ENCODE results near the gene EIF3F. TPM values are rescaled to one million over a fixed set of nuclear protein-coding genes. Genes with fewer than 3 reads are reported as not detected.
A peak's percentile ranks its signal among the peaks of the same experiment; 100 is the strongest.

Gene EIF3F
- polyA plus RNA-seq, 2 of the 4 experiments (the other 2 are of a cell fraction), result 119 to 293 TPM

- Histone ChIP-seq H3K4me1 (no peaks in the 10 kb centered on the region), H3K27ac (no peak overlapping the region), H3K9me3 (0 out of 3 replicates have a peak, but pooled peaks cover 3% of the 10 kb centered on the region), H3K4me3 (no peak overlapping the region), H3K4me2 (no peak overlapping the region)
- ChIA-PET CTCF (no interaction called here), POLR2A (no interaction called here)
- WGBS (ENCODE audit: missing lambda C conversion rate), result under 1% methylated on average over 5 of the region's 5 CpGs
- peak; percentile 82 for TF ChIP-seq MAFK (IDR thresholded peaks at IDR 0.05; ENCODE audit: partially characterized antibody)
- TF ChIP-seq NFE2L2 (conservative IDR thresholded peaks at IDR 0.05; ENCODE audit: low read length), result no peak
- ATAC-seq (no peak), DNase-seq (ENCODE audit: low read depth in 1 of 2, low spot score in 1 of 2) (no peak), FAIRE-seq (no peak)
Observed at GRCh38 chr11:7941146-7941545, 46.0 kb upstream of the EIF3F start.

DNA sequence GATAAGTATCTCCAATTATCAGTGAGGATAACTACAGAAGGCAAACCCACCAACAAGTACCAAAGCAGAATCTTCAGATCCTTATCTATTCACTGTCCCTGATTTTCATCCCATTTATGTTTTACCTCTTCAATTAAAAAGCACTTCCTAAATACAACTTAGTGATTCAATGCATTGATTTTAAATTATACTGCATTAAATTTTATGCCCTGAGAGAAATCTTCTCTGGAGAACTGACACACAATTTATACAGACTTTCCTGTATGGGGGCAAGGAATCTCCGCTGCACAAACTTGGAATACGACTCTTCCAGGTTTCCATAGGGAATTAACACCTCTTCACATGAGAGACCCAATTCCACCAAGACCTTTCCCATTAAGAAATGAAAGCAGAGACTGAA, 45.5 kb upstream of the EIF3F start, which contains the start of gene OR10A3:
Gene OR10A3 (minus strand): TSS at position 101 of the 400 bp plus-strand sequence. CDS start 2,188 bp downstream, outside the sequence.
- ATAC-seq, result no peak
- POLR2A ChIA-PET, result no interaction called here
- H3K4me2 ChIP-seq, result no peak within 1 kb of the TSS
- no peaks in the 10 kb centered on the region for H3K4me1 ChIP-seq
- DNase-seq (ENCODE audit: low read depth in 1 of 2, low spot score in 1 of 2), result no peak
- CTCF ChIA-PET, result no interaction called here
- 0 out of 3 replicates have a peak, but pooled peaks cover 3% of the 10 kb centered on the region for H3K9me3 ChIP-seq
- 4% methylated on average over 2 of the region's 2 CpGs for WGBS (ENCODE audit: missing lambda C conversion rate)
- TF ChIP-seq CHD2 (IDR thresholded peaks at IDR 0.05; ENCODE audit: low read length, partially characterized antibody), result no peak
- TF ChIP-seq CBX8 (IDR thresholded peaks at IDR 0.05), result no peak
- no peak for TF ChIP-seq ZNF302 (CRISPR knock-in tag; IDR thresholded peaks at IDR 0.05)
- no peak for TF ChIP-seq ZSCAN20 (CRISPR knock-in tag; IDR thresholded peaks at IDR 0.05)
- TF ChIP-seq MAZ (IDR thresholded peaks at IDR 0.05; ENCODE audit: borderline replicate concordance, low read depth, low read length), result no peak
- TF ChIP-seq, protein P1, sequence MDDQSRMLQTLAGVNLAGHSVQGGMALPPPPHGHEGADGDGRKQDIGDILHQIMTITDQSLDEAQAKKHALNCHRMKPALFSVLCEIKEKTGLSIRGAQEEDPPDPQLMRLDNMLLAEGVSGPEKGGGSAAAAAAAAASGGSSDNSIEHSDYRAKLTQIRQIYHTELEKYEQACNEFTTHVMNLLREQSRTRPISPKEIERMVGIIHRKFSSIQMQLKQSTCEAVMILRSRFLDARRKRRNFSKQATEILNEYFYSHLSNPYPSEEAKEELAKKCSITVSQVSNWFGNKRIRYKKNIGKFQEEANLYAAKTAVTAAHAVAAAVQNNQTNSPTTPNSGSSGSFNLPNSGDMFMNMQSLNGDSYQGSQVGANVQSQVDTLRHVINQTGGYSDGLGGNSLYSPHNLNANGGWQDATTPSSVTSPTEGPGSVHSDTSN (IDR thresholded peaks at IDR 0.05), result no peak
- no peak for TF ChIP-seq EHF (CRISPR knock-in tag; IDR thresholded peaks at IDR 0.05)
- no peak for TF ChIP-seq TP53 (CRISPR knock-in tag; IDR thresholded peaks at IDR 0.05)
- FAIRE-seq, result no peak
- H3K27ac ChIP-seq, result no peak within 1 kb of the TSS
- no peak within 1 kb of the TSS for H3K4me3 ChIP-seq

DNA sequence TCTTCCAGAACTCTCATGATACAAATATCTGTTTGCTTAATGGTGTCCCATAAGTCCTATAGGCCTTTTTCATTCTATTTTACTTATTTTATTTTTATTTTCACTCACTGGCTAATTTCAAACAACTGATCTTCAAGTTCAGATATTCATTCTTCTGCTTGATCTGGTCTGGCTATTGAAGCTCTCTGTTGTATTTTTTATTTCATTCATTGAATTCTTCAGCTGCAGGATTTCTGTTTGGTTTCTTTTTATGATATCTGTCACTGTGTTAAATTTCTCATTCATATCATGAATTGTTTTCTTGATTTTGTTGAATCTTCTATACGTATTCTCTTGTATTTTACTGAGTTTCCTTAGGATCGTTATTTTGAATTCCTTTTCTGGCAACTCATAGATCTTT, 43.0 kb upstream of the EIF3F start:
- Histone ChIP-seq H3K4me1 (no peaks in the 10 kb centered on the region), H3K27ac (no peak overlapping the region), H3K4me3 (no peak overlapping the region), H3K9me3 (0 out of 3 replicates have a peak, but pooled peaks cover 3% of the 10 kb centered on the region), H3K4me2 (no peak overlapping the region)
- no peak for DNase-seq (ENCODE audit: low read depth in 1 of 2, low spot score in 1 of 2)
- ChIA-PET POLR2A (no interaction called here), CTCF (interaction anchor here (1.3 kb wide), 1 partner anchor 51 kb away, joined by 3 read pairs; no protein-coding TSS in a partner anchor)
- TF ChIP-seq SREBF2 (IDR thresholded peaks at IDR 0.05) (no peak), E2F6 (IDR thresholded peaks at IDR 0.05; ENCODE audit: borderline replicate concordance, low read depth) (no peak), ZC3H11A (IDR thresholded peaks at IDR 0.05) (no peak), PHF8 (IDR thresholded peaks at IDR 0.05; ENCODE audit: borderline replicate concordance, low read depth) (no peak), KDM5A (IDR thresholded peaks at IDR 0.05) (no peak), MAFK (IDR thresholded peaks at IDR 0.05; ENCODE audit: partially characterized antibody) (no peak), MYC (IDR thresholded peaks at IDR 0.05; ENCODE audit: borderline replicate concordance, low read length) (no peak), RAD21 (conservative IDR thresholded peaks at IDR 0.05 in 1 of 2, IDR thresholded peaks at IDR 0.05 in 1 of 2) (no peak), EHMT2 (IDR thresholded peaks at IDR 0.05; ENCODE audit: low read depth) (no peak), RCOR1 (IDR thresholded peaks at IDR 0.05; ENCODE audit: low read depth, low read length) (no peak), EP300 (IDR thresholded peaks at IDR 0.05) (no peak), FOSB (CRISPR knock-in tag; IDR thresholded peaks at IDR 0.05) (no peak), RFX5 (IDR thresholded peaks at IDR 0.05) (no peak), CHD4 (IDR thresholded peaks at IDR 0.05; ENCODE audit: borderline replicate concordance) (no peak), ZSCAN20 (CRISPR knock-in tag; IDR thresholded peaks at IDR 0.05) (no peak), FOXS1 (CRISPR knock-in tag; IDR thresholded peaks at IDR 0.05) (no peak)
- FAIRE-seq, result no peak
- 3% methylated on average over 2 of the region's 2 CpGs for WGBS (ENCODE audit: missing lambda C conversion rate)
- ATAC-seq, result no peak

Data from A549 (cell line).